Neural cell (in vitro differentiated cells): Measurements from ENCODE around the gene REEP6.

ENCODE experiments used
- EP300 ChIP-seq: fragments of 450-650 bp; conservative IDR thresholded peaks from 2 replicates; pipeline ENCODE4 v1.6.1; 2014; ENCODE audit warnings: antibody characterized with exemption, mild to moderate bottlenecking, moderate library complexity; ENCODE audit not compliant: poor library complexity, severe bottlenecking
- EZH2 ChIP-seq: fragments of 200-600, 300-800 bp; shearing (Covaris generic), sonication (generic); IDR thresholded peaks from 2 replicates; pipeline ENCODE4 v1.6.1; 2014; ENCODE audit warnings: antibody characterized with exemption, low read length, borderline replicate concordance, mild to moderate bottlenecking; ENCODE audit not compliant: insufficient read depth, poor library complexity, severe bottlenecking
- MXI1 ChIP-seq: fragments of 450-650 bp; conservative IDR thresholded peaks from 2 replicates; pipeline ENCODE4 v1.6.1; 2014; ENCODE audit warnings: antibody characterized with exemption, mild to moderate bottlenecking; ENCODE audit not compliant: poor library complexity, severe bottlenecking
- POLR2AphosphoS5 ChIP-seq: IDR thresholded peaks from 2 replicates; pipeline ENCODE4 v1.6.1; 2012
- RAD21 ChIP-seq: fragments of 450-650 bp; conservative IDR thresholded peaks from 2 replicates; pipeline ENCODE4 v1.6.1; 2014; ENCODE audit warnings: antibody characterized with exemption, mild to moderate bottlenecking, moderate library complexity
- REST ChIP-seq: IDR thresholded peaks from 2 replicates; pipeline ENCODE4 v1.6.1; 2012; ENCODE audit warnings: borderline replicate concordance
- SMC3 ChIP-seq: fragments of 450-650 bp; conservative IDR thresholded peaks from 2 replicates; pipeline ENCODE4 v1.6.1; 2014; ENCODE audit warnings: antibody characterized with exemption, mild to moderate bottlenecking, moderate library complexity; ENCODE audit not compliant: poor library complexity
- TAF1 ChIP-seq: IDR thresholded peaks from 2 replicates; pipeline ENCODE4 v1.6.1; 2012; ENCODE audit warnings: low read depth
- TF ChIP-seq, protein P1 (sequence below): fragments of 450-650 bp; IDR thresholded peaks from 2 replicates; pipeline ENCODE4 v1.5.1; 2014; ENCODE audit warnings: antibody characterized with exemption, mild to moderate bottlenecking, moderate library complexity; ENCODE audit not compliant: poor library complexity, severe bottlenecking

DNA sequence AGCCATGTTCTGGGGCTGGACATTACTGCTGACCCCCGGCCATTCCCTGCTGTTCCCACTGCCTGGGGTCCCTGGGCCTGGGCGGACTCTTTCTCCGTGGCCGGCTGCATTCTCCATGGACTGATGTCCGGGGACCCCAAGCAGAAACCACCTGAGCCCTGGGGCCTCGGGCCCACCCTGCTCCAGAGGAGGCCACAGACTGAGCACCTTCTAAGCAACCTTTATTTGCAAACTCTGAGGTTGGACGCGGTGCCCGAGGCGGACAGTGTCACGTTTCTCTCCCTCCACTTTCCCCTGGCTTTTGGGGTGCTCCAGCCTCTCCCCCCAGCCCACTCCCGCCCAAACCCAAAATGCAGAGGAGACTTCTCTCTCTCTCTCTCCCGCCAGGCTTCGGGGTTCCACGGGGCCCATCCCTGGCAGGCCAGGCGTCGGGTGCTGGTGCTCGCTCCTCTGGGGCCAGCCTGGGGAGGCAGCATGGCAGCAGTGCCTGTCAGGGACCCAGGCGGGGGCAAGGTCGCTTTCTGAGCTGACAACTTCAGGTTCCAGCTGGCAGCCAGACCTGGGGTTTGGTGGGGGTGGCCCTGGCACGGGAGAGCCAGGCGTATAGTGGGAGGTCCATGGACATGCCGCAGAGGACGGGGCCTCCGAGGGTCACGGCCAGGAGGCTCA is 9.6 kb upstream of the REEP6 start:
- TF ChIP-seq, protein P1, sequence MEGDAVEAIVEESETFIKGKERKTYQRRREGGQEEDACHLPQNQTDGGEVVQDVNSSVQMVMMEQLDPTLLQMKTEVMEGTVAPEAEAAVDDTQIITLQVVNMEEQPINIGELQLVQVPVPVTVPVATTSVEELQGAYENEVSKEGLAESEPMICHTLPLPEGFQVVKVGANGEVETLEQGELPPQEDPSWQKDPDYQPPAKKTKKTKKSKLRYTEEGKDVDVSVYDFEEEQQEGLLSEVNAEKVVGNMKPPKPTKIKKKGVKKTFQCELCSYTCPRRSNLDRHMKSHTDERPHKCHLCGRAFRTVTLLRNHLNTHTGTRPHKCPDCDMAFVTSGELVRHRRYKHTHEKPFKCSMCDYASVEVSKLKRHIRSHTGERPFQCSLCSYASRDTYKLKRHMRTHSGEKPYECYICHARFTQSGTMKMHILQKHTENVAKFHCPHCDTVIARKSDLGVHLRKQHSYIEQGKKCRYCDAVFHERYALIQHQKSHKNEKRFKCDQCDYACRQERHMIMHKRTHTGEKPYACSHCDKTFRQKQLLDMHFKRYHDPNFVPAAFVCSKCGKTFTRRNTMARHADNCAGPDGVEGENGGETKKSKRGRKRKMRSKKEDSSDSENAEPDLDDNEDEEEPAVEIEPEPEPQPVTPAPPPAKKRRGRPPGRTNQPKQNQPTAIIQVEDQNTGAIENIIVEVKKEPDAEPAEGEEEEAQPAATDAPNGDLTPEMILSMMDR = no peak
- no peak for TF ChIP-seq EZH2
- no peak for TF ChIP-seq EP300
- no peak for TF ChIP-seq SMC3
- no peak for TF ChIP-seq MXI1
- no peak for TF ChIP-seq TAF1
- no peak for TF ChIP-seq POLR2AphosphoS5
- no peak for TF ChIP-seq REST
- no peak for TF ChIP-seq RAD21
